ENCODE results near the gene CNTNAP3.
"Not testable (repeated sequence)": the region's sequence is repeated elsewhere in the genome, so short reads cannot be mapped to it uniquely, and the experiment has no call there.

Gene CNTNAP3

GRCh38 chr9:39287980-39288379 lies at the start of gene CNTNAP3:
Gene CNTNAP3 (minus strand): TSS chr9:39288167. CDS start chr9:39288064, 103 bp downstream.
- not testable (repeated sequence) for DNase-seq (ENCODE audit: low spot score)

- DNase-seq (ENCODE audit: low spot score), result not testable (repeated sequence)
Measured at GRCh38 chr9:39279995-39280394, 8.0 kb downstream of the CNTNAP3 start.

- not testable (repeated sequence) for DNase-seq (ENCODE audit: low spot score)
Measured at GRCh38 chr9:39242513-39242912, 45.5 kb downstream of the CNTNAP3 start.

GRCh38 chr9:39232130-39232991 lies 55.6 kb downstream of the CNTNAP3 start:
- not testable (repeated sequence) for DNase-seq (ENCODE audit: low spot score)

GRCh38 chr9:39215976-39216375 lies 72.0 kb downstream of the CNTNAP3 start:
- DNase-seq (ENCODE audit: low spot score), result not testable (repeated sequence)

GRCh38 chr9:39209773-39210172 lies 78.2 kb downstream of the CNTNAP3 start:
- DNase-seq (ENCODE audit: low spot score), result not testable (repeated sequence)

- DNase-seq (ENCODE audit: low spot score), result not testable (repeated sequence)
Measured at GRCh38 chr9:39206643-39207042, 81.3 kb downstream of the CNTNAP3 start.

GRCh38 chr9:39205842-39206241 lies 82.1 kb downstream of the CNTNAP3 start:
- DNase-seq (ENCODE audit: low spot score), result not testable (repeated sequence)

- not testable (repeated sequence) for DNase-seq (ENCODE audit: low spot score)
Measured at GRCh38 chr9:39200412-39200811, 87.6 kb downstream of the CNTNAP3 start.

- DNase-seq (ENCODE audit: low spot score), result not testable (repeated sequence)
Measured at GRCh38 chr9:39198000-39198709, 89.8 kb downstream of the CNTNAP3 start.

GRCh38 chr9:39171370-39171769 lies 116.6 kb downstream of the CNTNAP3 start:
- not testable (repeated sequence) for DNase-seq (ENCODE audit: low spot score)

- not testable (repeated sequence) for DNase-seq (ENCODE audit: low spot score)
Measured at GRCh38 chr9:39157714-39158113, 130.3 kb downstream of the CNTNAP3 start.

GRCh38 chr9:39132826-39133552 lies 155.0 kb downstream of the CNTNAP3 start:
- DNase-seq (ENCODE audit: low spot score), result not testable (repeated sequence)

- not testable (repeated sequence) for DNase-seq (ENCODE audit: low spot score)
Measured at GRCh38 chr9:39121401-39121800, 166.6 kb downstream of the CNTNAP3 start.

- DNase-seq (ENCODE audit: low spot score), result not testable (repeated sequence)
Measured at GRCh38 chr9:39111746-39112145, 176.2 kb downstream of the CNTNAP3 start.

GRCh38 chr9:39108145-39108544 lies 179.8 kb downstream of the CNTNAP3 start:
- no peak for DNase-seq (ENCODE audit: low spot score)

- not testable (repeated sequence) for DNase-seq (ENCODE audit: low spot score)
Measured at GRCh38 chr9:39097208-39097607, 190.8 kb downstream of the CNTNAP3 start.

GRCh38 chr9:39085311-39085710 lies 202.7 kb downstream of the CNTNAP3 start:
- DNase-seq (ENCODE audit: low spot score), result not testable (repeated sequence)

- not testable (repeated sequence) for DNase-seq (ENCODE audit: low spot score)
Measured at GRCh38 chr9:39082574-39082973, 205.4 kb downstream of the CNTNAP3 start.

- not testable (repeated sequence) for DNase-seq (ENCODE audit: low spot score)
Measured at GRCh38 chr9:39080081-39080480, 207.9 kb downstream of the CNTNAP3 start.

GRCh38 chr9:39078621-39079256 lies 209.2 kb downstream of the CNTNAP3 start:
- DNase-seq (ENCODE audit: low spot score), result not testable (repeated sequence)

- not testable (repeated sequence) for DNase-seq (ENCODE audit: low spot score)
Measured at GRCh38 chr9:39073537-39073936, 214.4 kb downstream of the CNTNAP3 start.

Measured in CD4-positive, alpha-beta T cell treated with Interleukin-2 at 100 ng/mL for 4 hours (primary cell).